GM23338 (cell line): ENCODE results near the gene TMBIM1. TPM values are rescaled to one million over a fixed set of nuclear protein-coding genes. Genes with fewer than 3 reads are reported as not detected.
"Not testable (repeated sequence)": the region's sequence is repeated elsewhere in the genome, so short reads cannot be mapped to it uniquely, and the experiment has no call there.

Source experiments
- ATAC-seq: fragments of 200-7000 bp; cut with Tn5 transposase; 3 replicates; pipeline ENCODE4 v1.9.1; 2020
- DNase-seq: peaks from one replicate; pipeline ENCODE4 v3.0.0-alpha.2; 2015; ENCODE audit warnings: low spot score
- H2AFZ ChIP-seq: fragments of 200-600 bp; sonication (generic); 2 replicates; pipeline ENCODE4 v1.8.0; 2016; ENCODE audit warnings: antibody characterized with exemption, mild to moderate bottlenecking, moderate library complexity
- H3F3A ChIP-seq: fragments of 200-600 bp; sonication (generic); replicated peaks from 2 replicates; pipeline ENCODE4 v1.8.0; 2017; ENCODE audit warnings: antibody characterized with exemption, mixed run types, low read depth
- H3K27ac ChIP-seq: fragments of 200-600 bp; sonication (generic); 2 replicates; pipeline ENCODE4 v1.6.1; 2016; ENCODE audit warnings: low read depth
- H3K27me3 ChIP-seq: fragments of 200-600 bp; sonication (generic); 2 replicates; pipeline ENCODE4 v1.8.0; 2016; ENCODE audit warnings: mild to moderate bottlenecking, mixed run types, moderate library complexity; ENCODE audit not compliant: insufficient read depth
- H3K36me3 ChIP-seq: fragments of 200-600 bp; sonication (generic); 2 replicates; pipeline ENCODE4 v1.8.0; 2016; ENCODE audit warnings: mild to moderate bottlenecking; ENCODE audit not compliant: insufficient read depth
- H3K4me1 ChIP-seq: fragments of 200-600 bp; sonication (generic); 2 replicates; pipeline ENCODE4 v1.8.0; 2016; ENCODE audit warnings: mild to moderate bottlenecking, moderate library complexity; ENCODE audit not compliant: insufficient read depth
- H3K4me2 ChIP-seq: fragments of 200-600 bp; sonication (generic); 2 replicates; pipeline ENCODE4 v1.7.1; 2017; ENCODE audit warnings: mixed run types
- H3K4me3 ChIP-seq: fragments of 200-600 bp; sonication (generic); 2 replicates; pipeline ENCODE4 v1.6.1; 2016; ENCODE audit warnings: mixed run types
- H3K79me2 ChIP-seq: fragments of 200-600 bp; sonication (generic); replicated peaks from 2 replicates; pipeline ENCODE4 v1.8.0; 2017; ENCODE audit warnings: mild to moderate bottlenecking; ENCODE audit not compliant: insufficient read depth
- H3K9me2 ChIP-seq: fragments of 200-600 bp; sonication (generic); 2 replicates; pipeline ENCODE4 v1.8.0; 2017; ENCODE audit not compliant: insufficient read depth
- H4K20me1 ChIP-seq: fragments of 200-600 bp; sonication (generic); replicated peaks from 2 replicates; pipeline ENCODE4 v1.8.0; 2017; ENCODE audit warnings: mild to moderate bottlenecking; ENCODE audit not compliant: insufficient read depth
- H3K27ac Mint-ChIP-seq: 2 replicates; pipeline ENCODE4 v1.8.0; 2020; ENCODE audit warnings: inconsistent platforms, mild to moderate bottlenecking, moderate library complexity, mixed read lengths
- H3K27me3 Mint-ChIP-seq: 3 replicates; pipeline ENCODE4 v1.8.0; 2022; ENCODE audit warnings: low read depth, mild to moderate bottlenecking, moderate library complexity, mixed read lengths, inconsistent platforms; ENCODE audit not compliant: insufficient read depth, poor library complexity
- H3K36me3 Mint-ChIP-seq: 3 replicates; pipeline ENCODE4 v1.8.0; 2021; ENCODE audit warnings: low read depth, mild to moderate bottlenecking, inconsistent platforms, moderate library complexity, mixed read lengths
- H3K4me1 Mint-ChIP-seq: 3 replicates; pipeline ENCODE4 v1.8.0; 2020; ENCODE audit warnings: mild to moderate bottlenecking, inconsistent platforms, mixed read lengths
- H3K4me3 Mint-ChIP-seq: 3 replicates; pipeline ENCODE4 v1.8.0; 2021; ENCODE audit warnings: moderate library complexity, mild to moderate bottlenecking, inconsistent platforms, mixed read lengths
- H3K9me3 Mint-ChIP-seq: 3 replicates; pipeline ENCODE4 v1.8.0; 2020; ENCODE audit warnings: moderate library complexity, mild to moderate bottlenecking, inconsistent platforms, mixed read lengths
- CREB1 ChIP-seq: fragments of 250-450 bp; sonication (Bioruptor Pico); IDR thresholded peaks from 2 replicates; pipeline ENCODE4 v1.5.0; 2020; ENCODE audit warnings: low read depth, mild to moderate bottlenecking, moderate library complexity
- CTCF ChIP-seq, 2 experiments: fragments of 200-600 bp in 1 of 2; sonication (generic) in 1 of 2; conservative IDR thresholded peaks; 2 replicates each; pipeline versions ENCODE4 v1.5.1 to v1.6.1; 2016 to 2017; ENCODE audit warnings: antibody characterized with exemption in 2 of 2, low read depth in 2 of 2, mild to moderate bottlenecking in 2 of 2, moderate library complexity in 1 of 2
- ETS1 ChIP-seq: IDR thresholded peaks from 2 replicates; pipeline ENCODE4 v1.6.1; 2016; ENCODE audit warnings: antibody characterized with exemption
- EZH2phosphoT487 ChIP-seq: fragments of 200-600 bp; sonication (generic); IDR thresholded peaks from one replicate; pipeline ENCODE4 v1.8.1; 2018; ENCODE audit warnings: antibody characterized with exemption; ENCODE audit not compliant: unreplicated experiment
- JUNB ChIP-seq: IDR thresholded peaks from one replicate; pipeline ENCODE4 v1.6.1; 2016; ENCODE audit warnings: antibody characterized with exemption; ENCODE audit not compliant: unreplicated experiment
- ZNF114 ChIP-seq: fragments of 250-450 bp; sonication (Bioruptor Pico); IDR thresholded peaks from 2 replicates; pipeline ENCODE4 v1.5.0; 2020; ENCODE audit warnings: mild to moderate bottlenecking, moderate library complexity
- ZNF331 ChIP-seq: fragments of 250-450 bp; sonication (Bioruptor Pico); IDR thresholded peaks from 2 replicates; pipeline ENCODE4 v1.5.0; 2020; ENCODE audit warnings: low read depth, mild to moderate bottlenecking, moderate library complexity
- ZNF462 ChIP-seq: fragments of 250-450 bp; sonication (Bioruptor Pico); IDR thresholded peaks from 2 replicates; pipeline ENCODE4 v1.5.0; 2020; ENCODE audit warnings: mild to moderate bottlenecking, moderate library complexity
- polyA plus RNA-seq: library from polyadenylated mRNA; unstranded; fragments of >200 nt; fragmentation: Nextera tagmentation; extraction: Ambion mirVana; gene quantifications from 2 replicates; pipeline ENCODE4 v1.2.1, GENCODE V29; 2016
- total RNA-seq: library from RNA; depleted of rRNA; stranded (reverse); fragments of >200 nt; shearing (Covaris generic); gene quantifications from 2 replicates; pipeline ENCODE4 v1.2.3, GENCODE V29; 2014

The TMBIM1 gene
- total and polyA plus RNA-seq, 2 experiments from 2014 or later: 12.0 to 20.8 TPM

- H3K36me3 Mint-ChIP-seq: peaks cover 28% of the 10 kb centered on the region
- Histone ChIP-seq H3K4me3 (no peak overlapping the region), H3K27me3 (no peaks in the 10 kb centered on the region), H3K79me2 (peaks cover 2% of the 10 kb centered on the region; the same call in 1 of the 2 replicates), H4K20me1 (no peaks in the 10 kb centered on the region), H3F3A (no peaks in the 10 kb centered on the region), H3K27ac (no peak overlapping the region), H3K9me2 (no peaks in the 10 kb centered on the region), H3K4me1 (peaks cover 7% of the 10 kb centered on the region; the same call in 1 of the 2 replicates), H3K4me2 (no peak overlapping the region), H2AFZ (no peak overlapping the region), H3K36me3 (peaks cover 10% of the 10 kb centered on the region)
- no peak overlapping the region for H3K4me3 Mint-ChIP-seq
- DNase-seq: no peak
- no peak for TF ChIP-seq EZH2phosphoT487
- peaks cover 19% of the 10 kb centered on the region for H3K4me1 Mint-ChIP-seq
- no peaks in the 10 kb centered on the region for H3K9me3 Mint-ChIP-seq
- no peak overlapping the region for H3K27ac Mint-ChIP-seq
- peaks cover 17% of the 10 kb centered on the region for H3K27me3 Mint-ChIP-seq
- no peak for ATAC-seq
Measured at GRCh38 chr2:218274586-218274985, 17.7 kb downstream of the TMBIM1 start.

GRCh38 chr2:218273908-218274249 is 18.4 kb downstream of the TMBIM1 start:
- TF ChIP-seq ZNF331 (no peak), EZH2phosphoT487 (no peak), CREB1 (CRISPR knock-in tag) (no peak), ZNF462 (CRISPR knock-in tag) (no peak), ETS1 (no peak), CTCF (conservative IDR thresholded peaks at IDR 0.05; ENCODE audit: low read depth in 2 of 2) (no peak), JUNB (no peak), ZNF114 (CRISPR knock-in tag) (no peak)
- H3K79me2 ChIP-seq: peaks cover 9% of the 10 kb centered on the region
- H3K4me3 Mint-ChIP-seq: no peak overlapping the region
- H3F3A ChIP-seq: no peaks in the 10 kb centered on the region
- no peak for ATAC-seq
- peaks cover 33% of the 10 kb centered on the region for H3K36me3 Mint-ChIP-seq
- no peaks in the 10 kb centered on the region for H3K9me3 Mint-ChIP-seq
- H2AFZ ChIP-seq: no peak overlapping the region
- DNase-seq: no peak
- no peak overlapping the region for H3K4me2 ChIP-seq
- no peaks in the 10 kb centered on the region for H3K9me2 ChIP-seq
- no peaks in the 10 kb centered on the region for H3K27me3 ChIP-seq
- H3K27ac ChIP-seq: no peak overlapping the region
- peaks cover 23% of the 10 kb centered on the region for H3K4me1 Mint-ChIP-seq
- peaks cover 16% of the 10 kb centered on the region for H3K27me3 Mint-ChIP-seq
- no peak overlapping the region for H3K27ac Mint-ChIP-seq
- H4K20me1 ChIP-seq: no peaks in the 10 kb centered on the region; the same call in 1 of the 2 replicates
- H3K36me3 ChIP-seq: peaks cover 10% of the 10 kb centered on the region
- H3K4me3 ChIP-seq: no peak overlapping the region
- H3K4me1 ChIP-seq: peaks cover 12% of the 10 kb centered on the region

GRCh38 chr2:218273214-218273907 is 18.9 kb downstream of the TMBIM1 start:
- peaks cover 14% of the 10 kb centered on the region for H3K79me2 ChIP-seq
- DNase-seq, ATAC-seq, H3K27me3 ChIP-seq, H3K27ac ChIP-seq, H3K4me3 Mint-ChIP-seq, H3F3A ChIP-seq, H3K9me3 Mint-ChIP-seq, H3K4me3 ChIP-seq, H3K9me2 ChIP-seq, H4K20me1 ChIP-seq, H3K36me3 ChIP-seq, H2AFZ ChIP-seq, H3K4me2 ChIP-seq, H3K27ac Mint-ChIP-seq: not testable (repeated sequence)
- H3K36me3 Mint-ChIP-seq: peaks cover 33% of the 10 kb centered on the region
- peaks cover 13% of the 10 kb centered on the region for H3K4me1 ChIP-seq
- H3K4me1 Mint-ChIP-seq: peaks cover 23% of the 10 kb centered on the region
- H3K27me3 Mint-ChIP-seq: peaks cover 16% of the 10 kb centered on the region
